ENCODE results near the gene PCNP. TPM values are rescaled to one million over a fixed set of nuclear protein-coding genes. Genes with fewer than 3 reads are reported as not detected.

Gene PCNP
- total RNA-seq, 1 experiment from 2014 or later = 165 TPM

DNA sequence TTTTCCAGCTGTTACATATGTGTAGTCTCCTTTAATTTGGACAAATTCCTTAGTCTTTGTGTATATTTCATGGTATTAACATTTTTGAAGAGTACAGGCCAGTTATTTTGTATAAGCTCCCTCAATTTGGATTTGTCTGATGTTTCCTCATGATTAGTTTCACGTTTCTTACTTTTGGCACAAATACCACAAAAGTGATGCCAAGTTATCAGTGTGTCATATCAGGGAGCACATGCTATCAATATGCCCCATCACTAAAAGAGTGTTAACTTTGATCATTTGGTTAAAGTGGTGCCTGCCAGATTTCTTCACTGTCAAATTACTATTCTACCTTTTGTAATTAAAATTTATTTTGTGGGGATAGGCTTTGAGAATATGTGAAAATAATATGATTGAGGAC is 14.6 kb downstream of the PCNP start:
- in situ Hi-C loops (cut with HindIII; ENCODE audit: low pct_unique_long_range_greater_than_20kb, low sequenced_read_pairs) (no loop called here), intact Hi-C loops (cut with micrococcal nuclease; ENCODE audit: unreplicated experiment) (no loop called here)
- DNase-seq (ENCODE audit: low read depth, low spot score) (no peak), ATAC-seq (no peak)
- no TSS peak for BruUV-seq (replicated peaks)
- no peaks in the 10 kb centered on the region for H3K27me3 ChIP-seq (ENCODE audit: control insufficient read depth, insufficient read depth, low read length)
- TF ChIP-seq REST (IDR thresholded peaks at IDR 0.05; ENCODE audit: insufficient read depth in 1 of 2, low read depth in 2 of 2, low read length in 1 of 2) (no peak), POLR2AphosphoS5 (IDR thresholded peaks at IDR 0.05; ENCODE audit: low read depth, low read length) (no peak)
- H3K4me1 ChIP-seq (ENCODE audit: control insufficient read depth, insufficient read depth, low read length) = no peaks in the 10 kb centered on the region
- H3K36me3 ChIP-seq (ENCODE audit: control insufficient read depth, insufficient read depth, low read length) = peaks cover 38% of the 10 kb centered on the region
- H3K27ac ChIP-seq (ENCODE audit: low read length) = no peak overlapping the region
- POLR2A ChIA-PET = interaction anchor here (0.6 kb wide), 1 partner anchor 966 kb away, joined by 7 read pairs; no protein-coding TSS in a partner anchor
- no peaks in the 10 kb centered on the region for H3K9me3 ChIP-seq (ENCODE audit: control insufficient read depth, insufficient read depth, low read depth, low read length)
- H3K4me3 ChIP-seq (ENCODE audit: low read depth in 2 of 2, low read length in 2 of 2) = no peak overlapping the region
- CTCF ChIA-PET = interaction anchor here (0.8 kb wide), 1 partner anchor 15 kb away, joined by 8 read pairs; no protein-coding TSS in a partner anchor

- no peak for DNase-seq (ENCODE audit: low read depth, low spot score)
- no peaks in the 10 kb centered on the region for H3K4me1 ChIP-seq (ENCODE audit: control insufficient read depth, insufficient read depth, low read length)
- in situ Hi-C loops (cut with HindIII; ENCODE audit: low pct_unique_long_range_greater_than_20kb, low sequenced_read_pairs) (no loop called here), intact Hi-C loops (cut with micrococcal nuclease; ENCODE audit: unreplicated experiment) (no loop called here)
- H3K27ac ChIP-seq (ENCODE audit: low read length) = no peak overlapping the region
- no peaks in the 10 kb centered on the region for H3K9me3 ChIP-seq (ENCODE audit: control insufficient read depth, insufficient read depth, low read depth, low read length)
- ChIA-PET CTCF (no interaction called here), POLR2A (no interaction called here)
- no peak for TF ChIP-seq REST (IDR thresholded peaks at IDR 0.05; ENCODE audit: insufficient read depth in 1 of 2, low read depth in 2 of 2, low read length in 1 of 2)
- TF ChIP-seq, protein P1, sequence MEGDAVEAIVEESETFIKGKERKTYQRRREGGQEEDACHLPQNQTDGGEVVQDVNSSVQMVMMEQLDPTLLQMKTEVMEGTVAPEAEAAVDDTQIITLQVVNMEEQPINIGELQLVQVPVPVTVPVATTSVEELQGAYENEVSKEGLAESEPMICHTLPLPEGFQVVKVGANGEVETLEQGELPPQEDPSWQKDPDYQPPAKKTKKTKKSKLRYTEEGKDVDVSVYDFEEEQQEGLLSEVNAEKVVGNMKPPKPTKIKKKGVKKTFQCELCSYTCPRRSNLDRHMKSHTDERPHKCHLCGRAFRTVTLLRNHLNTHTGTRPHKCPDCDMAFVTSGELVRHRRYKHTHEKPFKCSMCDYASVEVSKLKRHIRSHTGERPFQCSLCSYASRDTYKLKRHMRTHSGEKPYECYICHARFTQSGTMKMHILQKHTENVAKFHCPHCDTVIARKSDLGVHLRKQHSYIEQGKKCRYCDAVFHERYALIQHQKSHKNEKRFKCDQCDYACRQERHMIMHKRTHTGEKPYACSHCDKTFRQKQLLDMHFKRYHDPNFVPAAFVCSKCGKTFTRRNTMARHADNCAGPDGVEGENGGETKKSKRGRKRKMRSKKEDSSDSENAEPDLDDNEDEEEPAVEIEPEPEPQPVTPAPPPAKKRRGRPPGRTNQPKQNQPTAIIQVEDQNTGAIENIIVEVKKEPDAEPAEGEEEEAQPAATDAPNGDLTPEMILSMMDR (IDR thresholded peaks at IDR 0.05) = no peak
- no peak for TF ChIP-seq POLR2AphosphoS5 (IDR thresholded peaks at IDR 0.05; ENCODE audit: low read depth, low read length)
- TF ChIP-seq SIN3A (IDR thresholded peaks at IDR 0.05; ENCODE audit: borderline replicate concordance, insufficient read depth, low read depth, low read length) = no peak
- no peak for TF ChIP-seq TCF7L2 (IDR thresholded peaks at IDR 0.05; ENCODE audit: low read depth, low read length)
- no TSS peak for BruUV-seq (replicated peaks)
- no peak for ATAC-seq
- no peaks in the 10 kb centered on the region for H3K27me3 ChIP-seq (ENCODE audit: control insufficient read depth, insufficient read depth, low read length)
- H3K4me3 ChIP-seq (ENCODE audit: low read depth in 2 of 2, low read length in 2 of 2) = no peak overlapping the region
- peaks cover 32% of the 10 kb centered on the region for H3K36me3 ChIP-seq (ENCODE audit: control insufficient read depth, insufficient read depth, low read length)
Measured at GRCh38 chr3:101591071-101591470, 17.1 kb downstream of the PCNP start.
